ENCODE results near the gene TMEM182.

Gene TMEM182

DNA sequence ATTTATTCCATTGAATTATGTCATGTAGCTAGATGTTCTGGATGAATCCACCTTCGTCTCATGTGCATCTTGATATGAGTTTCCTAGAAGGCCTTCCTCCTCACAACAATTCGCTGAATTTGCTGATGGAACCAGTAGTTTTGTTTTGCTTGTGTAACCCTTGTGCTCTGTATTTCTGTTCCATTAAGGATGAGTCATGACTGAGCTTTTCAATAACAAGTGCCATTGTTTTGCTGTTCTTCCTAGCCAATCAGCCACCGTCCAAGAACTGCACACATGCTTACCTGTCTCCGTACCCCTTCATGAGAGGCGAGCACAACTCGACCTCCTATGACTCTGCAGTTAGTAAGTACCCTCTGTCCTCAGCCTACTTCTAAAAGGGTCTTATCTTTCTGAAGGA, 2.3 kb downstream of the TMEM182 start:
- no peak overlapping the region for H3K27ac ChIP-seq (ENCODE audit: extremely low read depth, low read depth, low read length)
- H3K4me1 ChIP-seq (ENCODE audit: control insufficient read depth, insufficient read depth, low read length) = no peaks in the 10 kb centered on the region
- H3K9me3 ChIP-seq (ENCODE audit: control insufficient read depth, insufficient read depth, low read depth, low read length) = no peaks in the 10 kb centered on the region
- H3K36me3 ChIP-seq (ENCODE audit: control insufficient read depth in 2 of 2, insufficient read depth in 1 of 2, low read length in 2 of 2) = peaks cover 0 to 4% of the 10 kb centered on the region in 2 experiments; a peak in 1 of 3 replicates
- CTCF ChIA-PET = interaction anchor here (7.4 kb wide), 1 partner anchor 11 kb away, joined by 65 read pairs; no protein-coding TSS in a partner anchor
- TF ChIP-seq ZNF670 (tag by site-specific recombination; IDR thresholded peaks at IDR 0.05; ENCODE audit: low read depth) (no peak), ZNF514 (tag by site-specific recombination; IDR thresholded peaks at IDR 0.05) (no peak), KLF10 (tag by site-specific recombination; IDR thresholded peaks at IDR 0.05) (no peak), HOXC10 (CRISPR knock-in tag; IDR thresholded peaks at IDR 0.05) (no peak), ZNF792 (tag by site-specific recombination; IDR thresholded peaks at IDR 0.05) (no peak), ZNF19 (tag by site-specific recombination; IDR thresholded peaks at IDR 0.05; ENCODE audit: low read depth) (no peak)
- TF ChIP-seq, protein P1, sequence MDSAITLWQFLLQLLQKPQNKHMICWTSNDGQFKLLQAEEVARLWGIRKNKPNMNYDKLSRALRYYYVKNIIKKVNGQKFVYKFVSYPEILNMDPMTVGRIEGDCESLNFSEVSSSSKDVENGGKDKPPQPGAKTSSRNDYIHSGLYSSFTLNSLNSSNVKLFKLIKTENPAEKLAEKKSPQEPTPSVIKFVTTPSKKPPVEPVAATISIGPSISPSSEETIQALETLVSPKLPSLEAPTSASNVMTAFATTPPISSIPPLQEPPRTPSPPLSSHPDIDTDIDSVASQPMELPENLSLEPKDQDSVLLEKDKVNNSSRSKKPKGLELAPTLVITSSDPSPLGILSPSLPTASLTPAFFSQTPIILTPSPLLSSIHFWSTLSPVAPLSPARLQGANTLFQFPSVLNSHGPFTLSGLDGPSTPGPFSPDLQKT (IDR thresholded peaks at IDR 0.05; ENCODE audit: borderline replicate concordance, low read depth, low read length) = no peak
- TF ChIP-seq, protein P2, sequence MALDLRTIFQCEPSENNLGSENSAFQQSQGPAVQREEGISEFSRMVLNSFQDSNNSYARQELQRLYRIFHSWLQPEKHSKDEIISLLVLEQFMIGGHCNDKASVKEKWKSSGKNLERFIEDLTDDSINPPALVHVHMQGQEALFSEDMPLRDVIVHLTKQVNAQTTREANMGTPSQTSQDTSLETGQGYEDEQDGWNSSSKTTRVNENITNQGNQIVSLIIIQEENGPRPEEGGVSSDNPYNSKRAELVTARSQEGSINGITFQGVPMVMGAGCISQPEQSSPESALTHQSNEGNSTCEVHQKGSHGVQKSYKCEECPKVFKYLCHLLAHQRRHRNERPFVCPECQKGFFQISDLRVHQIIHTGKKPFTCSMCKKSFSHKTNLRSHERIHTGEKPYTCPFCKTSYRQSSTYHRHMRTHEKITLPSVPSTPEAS (tag by site-specific recombination; IDR thresholded peaks at IDR 0.05) = no peak
- TF ChIP-seq, protein P3, sequence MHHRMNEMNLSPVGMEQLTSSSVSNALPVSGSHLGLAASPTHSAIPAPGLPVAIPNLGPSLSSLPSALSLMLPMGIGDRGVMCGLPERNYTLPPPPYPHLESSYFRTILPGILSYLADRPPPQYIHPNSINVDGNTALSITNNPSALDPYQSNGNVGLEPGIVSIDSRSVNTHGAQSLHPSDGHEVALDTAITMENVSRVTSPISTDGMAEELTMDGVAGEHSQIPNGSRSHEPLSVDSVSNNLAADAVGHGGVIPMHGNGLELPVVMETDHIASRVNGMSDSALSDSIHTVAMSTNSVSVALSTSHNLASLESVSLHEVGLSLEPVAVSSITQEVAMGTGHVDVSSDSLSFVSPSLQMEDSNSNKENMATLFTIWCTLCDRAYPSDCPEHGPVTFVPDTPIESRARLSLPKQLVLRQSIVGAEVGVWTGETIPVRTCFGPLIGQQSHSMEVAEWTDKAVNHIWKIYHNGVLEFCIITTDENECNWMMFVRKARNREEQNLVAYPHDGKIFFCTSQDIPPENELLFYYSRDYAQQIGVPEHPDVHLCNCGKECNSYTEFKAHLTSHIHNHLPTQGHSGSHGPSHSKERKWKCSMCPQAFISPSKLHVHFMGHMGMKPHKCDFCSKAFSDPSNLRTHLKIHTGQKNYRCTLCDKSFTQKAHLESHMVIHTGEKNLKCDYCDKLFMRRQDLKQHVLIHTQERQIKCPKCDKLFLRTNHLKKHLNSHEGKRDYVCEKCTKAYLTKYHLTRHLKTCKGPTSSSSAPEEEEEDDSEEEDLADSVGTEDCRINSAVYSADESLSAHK (tag by site-specific recombination; IDR thresholded peaks at IDR 0.05) = no peak
- no peak overlapping the region for H3K4me3 ChIP-seq (ENCODE audit: low read depth, low read length)
- POLR2A ChIA-PET = no interaction called here

DNA sequence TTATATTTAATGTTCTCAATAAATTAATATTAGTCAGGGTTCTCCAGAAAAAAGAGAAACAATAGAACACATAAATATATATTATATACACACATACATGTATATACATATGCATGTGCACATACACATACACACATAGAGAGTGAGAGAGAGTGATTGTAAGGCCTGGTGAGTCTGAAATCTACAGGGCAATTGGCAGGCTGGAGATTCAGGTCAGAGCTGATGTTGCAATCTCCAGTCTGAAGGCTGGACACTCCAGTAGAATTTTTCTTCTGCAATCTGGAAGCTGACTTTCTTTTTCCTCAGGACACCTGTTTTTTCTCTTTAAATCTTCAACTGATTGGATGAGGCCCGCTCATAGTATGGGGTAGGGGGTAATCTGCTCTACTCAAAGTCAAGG, 3.2 kb downstream of the TMEM182 start:
- no peaks in the 10 kb centered on the region for H3K4me1 ChIP-seq (ENCODE audit: control insufficient read depth, insufficient read depth, low read length)
- H3K27ac ChIP-seq (ENCODE audit: extremely low read depth, low read depth, low read length) = no peak overlapping the region
- H3K9me3 ChIP-seq (ENCODE audit: control insufficient read depth, insufficient read depth, low read depth, low read length) = no peaks in the 10 kb centered on the region
- H3K4me3 ChIP-seq (ENCODE audit: low read depth, low read length) = no peak overlapping the region
- TF ChIP-seq, protein P4, sequence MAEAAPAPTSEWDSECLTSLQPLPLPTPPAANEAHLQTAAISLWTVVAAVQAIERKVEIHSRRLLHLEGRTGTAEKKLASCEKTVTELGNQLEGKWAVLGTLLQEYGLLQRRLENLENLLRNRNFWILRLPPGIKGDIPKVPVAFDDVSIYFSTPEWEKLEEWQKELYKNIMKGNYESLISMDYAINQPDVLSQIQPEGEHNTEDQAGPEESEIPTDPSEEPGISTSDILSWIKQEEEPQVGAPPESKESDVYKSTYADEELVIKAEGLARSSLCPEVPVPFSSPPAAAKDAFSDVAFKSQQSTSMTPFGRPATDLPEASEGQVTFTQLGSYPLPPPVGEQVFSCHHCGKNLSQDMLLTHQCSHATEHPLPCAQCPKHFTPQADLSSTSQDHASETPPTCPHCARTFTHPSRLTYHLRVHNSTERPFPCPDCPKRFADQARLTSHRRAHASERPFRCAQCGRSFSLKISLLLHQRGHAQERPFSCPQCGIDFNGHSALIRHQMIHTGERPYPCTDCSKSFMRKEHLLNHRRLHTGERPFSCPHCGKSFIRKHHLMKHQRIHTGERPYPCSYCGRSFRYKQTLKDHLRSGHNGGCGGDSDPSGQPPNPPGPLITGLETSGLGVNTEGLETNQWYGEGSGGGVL (tag by site-specific recombination; IDR thresholded peaks at IDR 0.05) = no peak
- TF ChIP-seq ZNF23 (tag by site-specific recombination; IDR thresholded peaks at IDR 0.05; ENCODE audit: borderline replicate concordance) (no peak), ZNF433 (tag by site-specific recombination; IDR thresholded peaks at IDR 0.05; ENCODE audit: low read depth) (no peak), ZNF785 (tag by site-specific recombination; IDR thresholded peaks at IDR 0.05) (no peak), ZNF174 (tag by site-specific recombination; IDR thresholded peaks at IDR 0.05) (no peak), ZNF830 (tag by site-specific recombination; IDR thresholded peaks at IDR 0.05; ENCODE audit: low read depth) (no peak)
- H3K36me3 ChIP-seq (ENCODE audit: control insufficient read depth in 2 of 2, insufficient read depth in 1 of 2, low read length in 2 of 2) = peaks cover 0 to 4% of the 10 kb centered on the region in 2 experiments; a peak in 1 of 3 replicates
- ChIA-PET CTCF (interaction anchor here (1.3 to 7.4 kb wide), 2 partner anchors 12 to 41 kb away, joined by 5 to 65 read pairs; no protein-coding TSS in a partner anchor), POLR2A (interaction anchor here (1.4 kb wide), 1 partner anchor 28 kb away, joined by 3 read pairs; a partner anchor contains a TSS)

DNA sequence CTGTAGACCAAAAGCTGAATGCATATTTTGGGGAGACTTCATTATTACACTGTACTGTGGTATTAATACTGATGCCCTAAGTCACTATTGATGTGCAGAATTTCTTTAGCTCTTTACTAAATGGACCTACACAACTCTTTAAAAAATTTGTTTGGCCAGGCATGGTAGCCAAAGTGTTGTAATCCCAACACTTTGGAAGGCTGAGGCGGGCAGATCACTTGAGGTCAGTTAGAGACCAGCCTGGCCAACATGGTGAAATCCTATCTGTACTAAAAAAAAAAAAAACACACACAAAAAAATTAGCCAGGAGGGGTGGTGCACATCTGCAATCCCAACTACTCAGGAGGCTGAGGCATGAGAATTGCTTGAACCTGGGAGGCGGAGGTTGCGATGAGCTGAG, 6.4 kb downstream of the TMEM182 start:
- H3K27ac ChIP-seq (ENCODE audit: extremely low read depth, low read depth, low read length) = no peak overlapping the region
- POLR2A ChIA-PET = no interaction called here
- CTCF ChIA-PET = interaction anchor here (1.1 kb wide), 1 partner anchor 14 kb away, joined by 4 read pairs; no protein-coding TSS in a partner anchor
- H3K4me3 ChIP-seq (ENCODE audit: low read depth, low read length) = no peak overlapping the region
- H3K4me1 ChIP-seq (ENCODE audit: control insufficient read depth, insufficient read depth, low read length) = no peaks in the 10 kb centered on the region
- H3K9me3 ChIP-seq (ENCODE audit: control insufficient read depth, insufficient read depth, low read depth, low read length) = no peaks in the 10 kb centered on the region
- peaks cover 0 to 4% of the 10 kb centered on the region in 2 experiments; a peak in 1 of 3 replicates for H3K36me3 ChIP-seq (ENCODE audit: control insufficient read depth in 2 of 2, insufficient read depth in 1 of 2, low read length in 2 of 2)
- TF ChIP-seq ZNF792 (tag by site-specific recombination; IDR thresholded peaks at IDR 0.05) (no peak), ZNF157 (tag by site-specific recombination; IDR thresholded peaks at IDR 0.05) (no peak), ZNF530 (tag by site-specific recombination; IDR thresholded peaks at IDR 0.05; ENCODE audit: low read depth) (no peak), ZBTB17 (tag by site-specific recombination; IDR thresholded peaks at IDR 0.05) (no peak), ZEB2 (tag by site-specific recombination; IDR thresholded peaks at IDR 0.05) (no peak), ZNF23 (tag by site-specific recombination; IDR thresholded peaks at IDR 0.05; ENCODE audit: borderline replicate concordance) (no peak), ZNF585B (tag by site-specific recombination; IDR thresholded peaks at IDR 0.05) (no peak), HOXC10 (CRISPR knock-in tag; IDR thresholded peaks at IDR 0.05) (no peak), ZNF549 (tag by site-specific recombination; IDR thresholded peaks at IDR 0.05) (no peak), ZNF138 (tag by site-specific recombination; IDR thresholded peaks at IDR 0.05; ENCODE audit: borderline replicate concordance) (no peak), ZFHX2 (tag by site-specific recombination; conservative IDR thresholded peaks at IDR 0.05) (no peak)
- TF ChIP-seq, protein P5, sequence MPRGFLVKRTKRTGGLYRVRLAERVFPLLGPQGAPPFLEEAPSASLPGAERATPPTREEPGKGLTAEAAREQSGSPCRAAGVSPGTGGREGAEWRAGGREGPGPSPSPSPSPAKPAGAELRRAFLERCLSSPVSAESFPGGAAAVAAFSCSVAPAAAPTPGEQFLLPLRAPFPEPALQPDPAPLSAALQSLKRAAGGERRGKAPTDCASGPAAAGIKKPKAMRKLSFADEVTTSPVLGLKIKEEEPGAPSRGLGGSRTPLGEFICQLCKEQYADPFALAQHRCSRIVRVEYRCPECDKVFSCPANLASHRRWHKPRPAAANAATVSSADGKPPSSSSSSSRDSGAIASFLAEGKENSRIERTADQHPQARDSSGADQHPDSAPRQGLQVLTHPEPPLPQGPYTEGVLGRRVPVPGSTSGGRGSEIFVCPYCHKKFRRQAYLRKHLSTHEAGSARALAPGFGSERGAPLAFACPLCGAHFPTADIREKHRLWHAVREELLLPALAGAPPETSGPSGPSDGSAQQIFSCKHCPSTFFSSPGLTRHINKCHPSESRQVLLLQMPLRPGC (tag by site-specific recombination; IDR thresholded peaks at IDR 0.05) = no peak

Data from HEK293 (cell line).